Subcutaneous abdominal adipose tissue (tissue), 5 donors: Measurements from ENCODE around the gene PLEKHA8.

ENCODE experiments used
- H3K27ac ChIP-seq: one replicate; pipeline ENCODE4 v1.7.0; 2013; ENCODE audit warnings: low read depth, mild to moderate bottlenecking, inconsistent platforms, low read length, moderate library complexity
- H3K27me3 ChIP-seq, 5 donors: one replicate each; pipeline ENCODE4 v1.7.0; 2013; ENCODE audit warnings: low read length in 5 of 5, inconsistent platforms in 1 of 5; ENCODE audit not compliant: control insufficient read depth in 5 of 5, insufficient read depth in 4 of 5
- H3K36me3 ChIP-seq, 5 donors: one replicate each; pipeline ENCODE4 v1.7.0; 2013; ENCODE audit warnings: low read length in 5 of 5; ENCODE audit not compliant: control insufficient read depth in 5 of 5, insufficient read depth in 5 of 5
- H3K4me1 ChIP-seq, 5 donors: one replicate each; pipeline ENCODE4 v1.7.0; 2013; ENCODE audit warnings: low read length in 5 of 5, mild to moderate bottlenecking in 3 of 5, moderate library complexity in 1 of 5; ENCODE audit not compliant: control insufficient read depth in 5 of 5, insufficient read depth in 5 of 5
- H3K4me3 ChIP-seq, 5 donors: one replicate each; pipeline ENCODE4 v1.7.0; 2013; ENCODE audit warnings: low read length in 5 of 5, low read depth in 1 of 5
- H3K9ac ChIP-seq, 5 donors: one replicate each; pipeline ENCODE4 v1.7.0; 2013; ENCODE audit warnings: low read length in 5 of 5, mild to moderate bottlenecking in 4 of 5, moderate library complexity in 3 of 5
- H3K9me3 ChIP-seq, 5 donors: one replicate each; pipeline ENCODE4 v1.7.0; 2013; ENCODE audit warnings: low read length in 5 of 5; ENCODE audit not compliant: control insufficient read depth in 5 of 5
- donor health status: healthy.
- donor health status: healthy.
- donor health status: healthy.
- donor health status: healthy.
- donor health status: healthy.

PLEKHA8 gene

GRCh38 chr7:30116771-30117170, 88.6 kb downstream of the PLEKHA8 start:
- Histone ChIP-seq H3K27me3 (no peaks in the 10 kb centered on the region), H3K27ac (peak overlapping the region; percentile 69), H3K4me1 (peaks cover 18 to 39% (median 28%) of the 10 kb centered on the region in 5 donors), H3K9me3 (peaks cover 5 to 9% (median 7%) of the 10 kb centered on the region in 5 donors), H3K36me3 (peaks cover 0 to 3% (median 0%) of the 10 kb centered on the region in 5 donors), H3K9ac (peak overlapping the region in 2 of 5 donors; percentile 4 to 49), H3K4me3 (no peak overlapping the region)

DNA sequence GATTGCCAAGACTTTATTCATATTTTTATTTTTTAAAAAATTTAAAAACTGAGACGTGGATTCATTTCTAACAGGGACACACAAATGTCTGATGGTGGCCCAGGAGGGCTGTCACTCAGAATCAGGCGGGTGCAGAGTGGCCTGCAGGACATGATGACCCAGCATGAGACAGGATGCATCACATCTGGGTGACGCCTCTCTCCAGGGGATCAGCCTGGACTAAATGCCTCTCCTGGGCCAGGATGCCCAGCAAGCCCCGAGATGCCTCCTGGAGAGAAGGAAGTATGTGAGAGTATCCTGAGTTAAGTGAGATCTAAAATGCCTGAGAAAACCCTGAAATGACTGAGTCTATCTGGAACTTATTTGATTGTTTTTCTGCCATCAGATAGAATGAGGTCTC, 89.7 kb downstream of the PLEKHA8 start:
- Histone ChIP-seq H3K27ac (no peak overlapping the region), H3K36me3 (peaks cover 0 to 3% (median 0%) of the 10 kb centered on the region in 5 donors), H3K9me3 (peaks cover 5 to 7% (median 6%) of the 10 kb centered on the region in 5 donors), H3K4me3 (no peak overlapping the region), H3K9ac (no peak overlapping the region), H3K4me1 (peaks cover 18 to 39% (median 28%) of the 10 kb centered on the region in 5 donors), H3K27me3 (no peaks in the 10 kb centered on the region)

DNA sequence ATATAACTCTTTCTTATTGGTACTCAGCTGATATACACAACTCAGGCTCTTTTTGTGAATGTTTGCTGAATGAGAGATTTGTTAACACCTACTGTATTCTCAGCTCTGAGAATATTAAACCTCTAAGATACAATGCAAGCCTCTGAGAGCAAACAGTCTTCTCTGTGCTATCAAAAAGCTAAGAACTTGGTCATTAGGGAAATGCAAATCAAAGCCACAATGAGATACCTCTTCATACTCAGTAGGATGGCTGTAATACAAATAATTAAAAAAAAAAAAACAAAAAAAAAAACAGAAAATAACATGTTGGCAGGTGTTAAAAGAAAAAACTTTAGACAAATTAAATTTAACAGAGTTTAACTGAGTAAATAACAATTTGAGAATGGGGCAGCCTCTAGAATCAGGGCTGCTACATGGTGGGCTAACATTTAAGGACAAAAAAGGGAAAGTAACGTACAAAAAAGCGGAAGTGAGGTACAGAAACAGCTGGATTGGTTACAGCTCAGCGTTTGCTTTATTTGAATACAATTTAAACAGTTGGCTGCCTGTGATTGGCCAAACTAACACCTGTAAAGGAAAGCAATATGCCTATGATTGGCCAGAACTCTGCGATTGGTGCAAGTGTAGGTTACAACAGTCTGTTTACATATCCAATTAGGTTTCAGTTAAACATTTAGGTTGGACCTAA, 91.8 kb downstream of the PLEKHA8 start:
- H3K9ac ChIP-seq = no peak overlapping the region
- H3K27ac ChIP-seq = no peak overlapping the region
- H3K4me3 ChIP-seq = no peak overlapping the region
- peaks cover 17 to 35% (median 21%) of the 10 kb centered on the region in 5 donors for H3K4me1 ChIP-seq
- H3K36me3 ChIP-seq = peaks cover 0 to 3% (median 0%) of the 10 kb centered on the region in 5 donors
- H3K9me3 ChIP-seq = no peaks in the 10 kb centered on the region
- no peaks in the 10 kb centered on the region for H3K27me3 ChIP-seq

DNA sequence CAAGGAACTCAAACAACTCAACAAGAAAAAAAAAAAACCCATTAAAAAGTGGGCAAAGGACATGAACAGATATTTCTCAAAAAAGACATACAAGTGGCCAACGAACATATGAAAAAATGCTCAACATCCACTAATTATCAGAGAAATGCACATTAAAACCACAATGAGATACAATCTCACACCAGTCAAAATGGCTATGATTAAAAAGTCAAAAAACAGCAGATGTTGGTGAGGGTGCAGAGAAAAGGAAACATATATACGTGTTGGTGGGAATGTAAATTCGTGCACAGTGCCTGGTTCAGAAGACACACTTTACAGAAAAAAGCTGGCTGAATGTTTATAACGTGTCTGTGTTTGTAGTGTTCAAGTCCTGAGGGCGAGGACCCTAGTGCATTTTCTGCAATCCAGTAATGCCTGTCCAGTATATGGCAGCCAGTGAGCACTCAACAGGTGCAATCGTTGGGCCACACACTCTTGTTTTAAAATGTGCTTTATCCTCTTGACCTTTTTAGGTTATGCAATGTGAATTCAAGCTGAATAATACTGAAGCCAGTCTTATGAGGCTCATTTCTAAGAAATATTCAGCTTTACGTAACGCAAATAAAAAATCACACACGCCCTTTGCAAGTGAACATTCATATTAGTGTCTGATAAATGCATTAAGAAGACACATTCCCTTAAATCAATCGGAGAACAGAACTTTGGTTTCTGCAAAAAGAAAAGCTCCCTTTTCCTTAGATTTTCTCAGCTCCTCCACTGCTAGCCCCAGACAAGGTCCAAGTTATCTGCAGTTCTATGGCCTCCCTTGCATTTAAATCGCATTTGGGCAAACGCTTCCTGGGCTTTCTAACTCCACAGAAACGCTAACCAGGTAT, 105.8 kb downstream of the PLEKHA8 start:
- Histone ChIP-seq H3K4me3 (peak overlapping the region; percentile 64 to 94 (median 79)), H3K9me3 (no peaks in the 10 kb centered on the region), H3K27ac (peak overlapping the region; percentile 97), H3K4me1 (peaks cover 13 to 67% (median 59%) of the 10 kb centered on the region in 5 donors), H3K27me3 (no peaks in the 10 kb centered on the region), H3K36me3 (peaks cover 0 to 4% (median 0%) of the 10 kb centered on the region in 5 donors), H3K9ac (peak overlapping the region; percentile 6 to 82 (median 65))

DNA sequence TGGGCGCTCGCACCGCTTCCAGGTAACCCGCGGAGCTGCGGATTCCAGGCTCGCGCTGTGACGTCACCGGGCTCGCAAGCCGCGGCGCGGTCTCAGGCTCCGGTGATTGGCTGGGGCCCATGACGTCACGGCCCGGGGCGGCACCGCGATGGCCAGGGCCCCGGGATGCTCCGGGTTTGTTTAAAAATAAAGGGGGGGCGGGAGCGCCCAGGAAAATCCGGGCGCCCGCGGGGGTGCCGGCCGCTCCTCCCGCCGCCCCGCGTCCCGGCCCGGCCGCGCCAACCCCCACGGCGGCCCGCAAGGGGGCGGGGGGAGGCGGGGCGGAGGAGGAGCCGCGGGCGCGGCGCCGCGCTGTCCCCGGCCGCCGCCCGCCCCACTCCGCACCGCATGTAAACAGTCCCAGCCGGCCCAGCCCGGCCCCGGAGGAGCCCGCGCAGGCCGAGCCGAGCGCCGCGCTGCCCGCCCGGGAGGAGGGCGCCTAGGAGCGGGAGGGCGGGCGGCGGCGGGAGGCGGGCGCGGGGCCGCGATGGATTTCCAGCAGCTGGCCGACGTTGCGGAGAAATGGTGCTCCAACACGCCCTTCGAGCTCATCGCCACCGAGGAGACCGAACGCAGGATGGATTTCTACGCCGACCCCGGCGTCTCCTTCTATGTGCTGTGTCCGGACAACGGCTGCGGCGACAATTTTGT, 106.5 kb downstream of the PLEKHA8 start, which contains the start of gene MTURN:
TSS of gene MTURN (plus strand) at position 376 of the 690 bp plus-strand sequence. CDS start at position 527, 151 bp downstream.
- Histone ChIP-seq H3K4me1 (peaks cover 13 to 75% (median 65%) of the 10 kb centered on the region in 5 donors), H3K36me3 (peaks cover 0 to 4% (median 0%) of the 10 kb centered on the region in 5 donors), H3K9ac (peak within 1 kb of the TSS; percentile 73 to 96 (median 93)), H3K27me3 (no peaks in the 10 kb centered on the region), H3K27ac (peak within 1 kb of the TSS; percentile 97), H3K9me3 (no peaks in the 10 kb centered on the region), H3K4me3 (peak within 1 kb of the TSS; percentile 79 to 98 (median 94))

DNA sequence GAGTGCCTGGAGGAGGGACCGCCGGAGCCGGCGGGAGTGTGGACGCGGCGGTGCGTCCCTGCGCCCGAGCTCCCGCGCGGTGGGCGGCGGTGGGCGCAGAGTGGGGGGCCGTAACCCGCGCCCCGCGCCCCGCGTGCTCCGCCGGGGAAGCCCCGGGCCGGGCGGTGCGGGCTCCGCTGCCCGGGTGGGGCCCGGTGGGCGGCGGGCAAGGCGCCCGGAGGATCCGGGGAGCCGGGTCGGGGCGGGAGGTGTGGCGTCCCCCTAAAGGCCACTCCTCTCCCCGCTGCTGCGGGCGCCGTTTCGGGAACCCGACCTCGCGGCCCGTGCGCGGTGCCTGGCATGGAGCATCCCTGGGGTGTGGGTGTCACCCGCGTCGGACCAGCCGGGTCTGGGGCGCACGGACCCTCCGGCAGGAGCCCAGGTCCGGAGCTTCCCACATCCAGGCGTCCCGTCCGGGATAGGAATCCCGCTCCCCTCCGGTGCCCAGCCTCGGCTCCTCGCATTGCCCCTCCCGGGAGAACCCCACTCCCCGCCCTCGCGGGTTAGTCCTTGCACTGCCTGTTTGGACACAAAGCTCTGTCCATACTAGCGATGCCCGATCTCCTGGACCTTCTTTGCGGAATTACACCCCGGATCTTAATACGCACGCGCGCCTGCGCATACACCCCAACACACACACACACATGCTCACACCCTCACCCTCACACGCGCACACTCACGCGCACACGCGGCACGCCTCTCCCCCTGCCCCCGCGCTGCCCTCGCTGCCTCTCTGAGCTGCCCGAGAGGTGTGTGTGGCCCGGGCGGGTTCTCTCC, 107.3 kb downstream of the PLEKHA8 start:
- peak overlapping the region; percentile 85 for H3K27ac ChIP-seq
- peak overlapping the region; percentile 79 to 98 (median 94) for H3K4me3 ChIP-seq
- no peaks in the 10 kb centered on the region for H3K27me3 ChIP-seq
- H3K9me3 ChIP-seq = no peaks in the 10 kb centered on the region
- peaks cover 0 to 4% (median 0%) of the 10 kb centered on the region in 5 donors for H3K36me3 ChIP-seq
- H3K9ac ChIP-seq = peak overlapping the region; percentile 48 to 96 (median 93)
- H3K4me1 ChIP-seq = peaks cover 13 to 79% (median 69%) of the 10 kb centered on the region in 5 donors

- peak overlapping the region; percentile 81 to 98 (median 94) for H3K4me3 ChIP-seq
- peaks cover 0 to 4% (median 0%) of the 10 kb centered on the region in 5 donors for H3K36me3 ChIP-seq
- H3K9ac ChIP-seq = peak overlapping the region; percentile 89 to 96 (median 93)
- H3K4me1 ChIP-seq = peaks cover 13 to 72% (median 63%) of the 10 kb centered on the region in 5 donors
- H3K9me3 ChIP-seq = no peaks in the 10 kb centered on the region
- no peaks in the 10 kb centered on the region for H3K27me3 ChIP-seq
- peak overlapping the region; percentile 85 for H3K27ac ChIP-seq
Observed at GRCh38 chr7:30136117-30136731, 108.0 kb downstream of the PLEKHA8 start.

GRCh38 chr7:30136743-30137485, 108.7 kb downstream of the PLEKHA8 start:
- H3K36me3 ChIP-seq = peaks cover 0 to 4% (median 0%) of the 10 kb centered on the region in 5 donors
- H3K4me1 ChIP-seq = peaks cover 13 to 72% (median 65%) of the 10 kb centered on the region in 5 donors
- H3K4me3 ChIP-seq = peak overlapping the region; percentile 81 to 98 (median 94)

More at GRCh38 chr7:30136743-30137485, 108.7 kb downstream of the PLEKHA8 start:
- no peaks in the 10 kb centered on the region for H3K9me3 ChIP-seq
- no peaks in the 10 kb centered on the region for H3K27me3 ChIP-seq
- H3K27ac ChIP-seq = peak overlapping the region; percentile 85
- peak overlapping the region; percentile 89 to 96 (median 93) for H3K9ac ChIP-seq
